NCI-H1436 (cell line): Measurements from ENCODE around the gene TRDN.
"Not testable (repeated sequence)": the region's sequence is repeated elsewhere in the genome, so short reads cannot be mapped to it uniquely, and the experiment has no call there.

ENCODE experiments used
- DNase-seq: peaks from one replicate; lab custom pipeline; 2025; lab: John Stamatoyannopoulos, UW

TRDN gene

GRCh38 chr6:123629258-123629941, 7.3 kb downstream of the TRDN start:
- DNase-seq, result no peak

GRCh38 chr6:123625696-123626095, 11.1 kb downstream of the TRDN start:
- no peak for DNase-seq

DNA sequence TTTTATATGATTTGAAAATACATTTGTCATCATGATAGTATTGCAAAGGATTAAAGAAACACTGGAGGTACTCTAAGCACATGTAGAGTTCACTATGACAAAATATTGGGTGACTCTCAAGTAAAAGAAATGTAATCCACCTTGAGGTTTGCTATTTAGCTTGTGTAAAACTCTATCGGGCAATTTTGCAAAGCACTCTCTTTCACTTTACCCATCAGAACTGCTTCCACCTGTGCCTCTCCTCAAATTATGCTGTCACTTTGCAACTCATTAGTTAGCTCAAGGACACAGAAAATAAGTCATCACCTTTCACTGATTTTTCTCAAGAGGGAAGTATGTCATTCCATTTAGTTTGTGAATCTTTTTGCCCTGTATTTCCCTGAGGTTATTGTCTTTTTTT, 14.0 kb downstream of the TRDN start:
- peak; percentile 31 for DNase-seq

- DNase-seq, result no peak
These were observed 17.6 kb downstream of the TRDN start for GRCh38 chr6:123619156-123619555.

- DNase-seq, result no peak
These were observed 19.8 kb downstream of the TRDN start for GRCh38 chr6:123616942-123617341.

- no peak for DNase-seq
These were observed 20.7 kb downstream of the TRDN start for GRCh38 chr6:123616016-123616415.

- no peak for DNase-seq
These were observed 26.0 kb downstream of the TRDN start for GRCh38 chr6:123610779-123611178.

DNA sequence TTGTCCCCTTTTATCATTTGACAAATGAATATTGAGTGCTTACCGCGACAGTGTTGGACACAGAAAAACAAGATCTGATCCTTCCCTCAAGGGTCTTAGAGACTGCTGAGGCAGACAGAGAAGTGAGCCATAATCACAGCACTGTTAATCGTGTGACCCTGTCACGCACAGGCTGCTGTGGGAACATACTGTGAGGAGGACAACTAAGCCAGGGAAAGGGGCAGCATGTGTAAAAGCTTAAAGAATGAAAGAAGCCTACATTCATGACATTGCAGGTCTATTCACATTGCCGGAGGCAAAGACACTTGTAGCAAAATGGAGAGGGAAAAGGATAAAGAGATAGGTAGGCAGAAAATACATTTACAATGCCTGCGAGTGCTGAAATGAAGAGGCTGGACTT, 32.7 kb downstream of the TRDN start:
- no peak for DNase-seq

DNA sequence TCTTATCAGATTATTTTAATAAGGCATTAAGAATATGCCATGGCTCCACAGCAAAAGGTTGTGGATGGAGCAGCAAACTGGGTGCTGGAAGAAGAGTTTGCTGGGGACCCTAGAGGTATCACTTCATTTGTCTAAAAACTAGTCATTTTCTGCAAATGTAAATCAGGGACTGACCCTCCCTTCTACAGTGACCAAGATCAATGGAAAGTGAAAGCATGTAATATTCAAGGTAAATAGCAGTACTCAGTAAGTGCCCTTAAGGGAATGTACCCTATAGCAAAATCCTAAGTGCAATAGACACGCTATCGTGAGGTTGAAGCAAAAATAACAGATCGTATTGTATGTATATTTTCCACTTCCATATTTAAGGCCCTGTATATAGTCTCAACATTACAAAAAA, 38.7 kb downstream of the TRDN start:
- DNase-seq, result no peak

- no peak for DNase-seq
These were observed 42.0 kb downstream of the TRDN start for GRCh38 chr6:123594776-123595175.

GRCh38 chr6:123592426-123592825, 44.3 kb downstream of the TRDN start:
- DNase-seq, result no peak

DNA sequence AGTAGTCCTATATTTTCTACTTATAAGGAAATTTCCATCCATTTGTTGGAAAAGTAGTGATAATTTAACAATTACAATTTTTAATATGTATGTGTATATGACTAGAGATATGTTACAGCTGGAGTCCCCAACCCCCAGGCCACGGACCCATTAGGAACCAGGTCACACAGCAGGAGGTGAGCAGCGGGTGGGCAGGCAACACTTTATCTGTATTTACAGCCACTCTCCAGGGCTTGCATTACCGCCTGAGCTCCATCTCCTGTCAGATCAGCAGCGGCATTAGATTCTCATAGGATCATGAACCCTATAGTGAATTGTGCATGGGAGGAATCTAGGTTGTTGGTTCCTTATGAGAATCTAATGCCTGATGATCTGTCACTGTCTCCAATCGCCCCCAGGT, 46.8 kb downstream of the TRDN start:
- DNase-seq, result no peak

- no peak for DNase-seq
These were observed 47.4 kb downstream of the TRDN start for GRCh38 chr6:123589317-123589716.

- no peak for DNase-seq
These were observed 48.2 kb downstream of the TRDN start for GRCh38 chr6:123588546-123588895.

- DNase-seq, result no peak
These were observed 48.8 kb downstream of the TRDN start for GRCh38 chr6:123587838-123588545.

DNA sequence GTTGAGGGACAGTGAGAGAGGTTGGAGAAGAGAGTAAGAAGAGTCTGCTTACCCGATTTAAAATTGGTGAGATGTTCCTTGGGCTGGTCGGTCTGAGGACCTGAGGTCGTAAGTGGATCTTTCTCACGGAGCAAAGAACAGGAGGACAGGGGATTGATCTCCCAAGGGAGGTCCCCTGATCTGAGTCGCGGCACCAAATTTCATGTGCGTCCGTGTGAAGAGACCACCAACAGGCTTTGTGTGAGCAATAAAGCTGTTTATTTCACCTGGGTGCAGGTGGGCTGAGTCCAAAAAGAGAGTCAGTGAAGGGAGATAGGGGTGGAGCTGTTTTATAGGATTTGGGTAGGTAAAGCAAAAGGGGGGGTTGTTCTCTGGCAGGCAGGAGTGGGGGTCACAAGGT, 49.3 kb downstream of the TRDN start:
- DNase-seq, result not testable (repeated sequence)

DNA sequence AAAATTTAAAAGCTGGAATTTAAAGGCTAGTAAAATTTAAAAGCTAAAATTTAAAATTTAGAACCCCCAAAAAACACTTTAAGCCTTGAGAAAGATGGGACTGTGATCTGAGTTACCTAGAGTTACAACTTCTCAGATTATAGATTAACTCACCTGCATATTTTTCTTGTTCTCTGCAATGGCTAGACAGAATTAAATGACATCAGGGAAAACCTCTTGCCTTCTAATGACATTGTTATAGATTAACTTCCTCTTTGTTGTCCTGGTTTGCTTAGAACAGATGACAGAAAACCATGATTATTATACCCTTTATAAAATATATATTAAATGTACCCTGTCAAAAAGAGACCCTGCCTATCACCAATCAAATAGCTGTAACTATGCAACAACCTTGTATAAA, 56.4 kb downstream of the TRDN start:
- no peak for DNase-seq

GRCh38 chr6:123575188-123575587, 61.6 kb downstream of the TRDN start:
- DNase-seq, result peak; percentile 30

DNA sequence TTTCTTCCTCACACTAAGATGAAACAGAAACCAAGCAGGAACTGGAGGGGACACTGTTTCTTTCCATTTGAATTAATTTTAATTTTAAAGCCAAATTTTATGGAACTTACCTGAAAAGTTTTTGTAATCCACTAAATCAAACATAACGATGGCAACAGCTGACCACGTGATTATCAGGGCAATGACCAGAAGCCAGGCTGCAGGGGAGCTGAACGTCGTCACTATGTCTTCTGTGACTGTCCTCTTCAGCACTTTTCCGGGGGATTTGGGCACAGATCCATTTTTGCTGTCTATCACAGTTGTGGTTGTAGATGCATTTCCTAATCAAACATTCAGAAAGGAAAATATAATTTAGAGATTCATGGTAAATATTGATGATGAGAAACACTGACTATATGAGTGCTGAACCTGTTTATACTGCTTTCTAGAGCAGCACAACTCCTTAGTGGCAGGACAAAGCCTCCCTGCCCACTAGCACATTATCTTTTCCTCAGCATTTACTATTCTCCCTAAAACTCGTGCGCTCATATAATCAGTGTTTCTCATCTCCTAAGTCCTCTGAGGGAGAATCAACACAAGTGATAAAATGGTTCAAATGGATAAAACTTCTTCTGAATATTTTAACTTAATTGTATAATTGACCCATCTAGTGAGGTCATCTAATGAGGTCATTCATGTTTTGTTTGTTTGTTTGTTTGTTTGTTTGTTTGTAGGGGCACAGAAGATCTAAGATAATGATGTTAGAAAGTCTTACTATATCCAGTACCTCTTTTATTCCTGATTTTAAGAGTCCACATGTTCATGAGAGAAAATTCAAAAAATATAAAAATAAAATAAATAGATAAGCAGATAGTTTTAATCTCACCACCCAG, 65.7 kb downstream of the TRDN start:
- no peak for DNase-seq

DNA sequence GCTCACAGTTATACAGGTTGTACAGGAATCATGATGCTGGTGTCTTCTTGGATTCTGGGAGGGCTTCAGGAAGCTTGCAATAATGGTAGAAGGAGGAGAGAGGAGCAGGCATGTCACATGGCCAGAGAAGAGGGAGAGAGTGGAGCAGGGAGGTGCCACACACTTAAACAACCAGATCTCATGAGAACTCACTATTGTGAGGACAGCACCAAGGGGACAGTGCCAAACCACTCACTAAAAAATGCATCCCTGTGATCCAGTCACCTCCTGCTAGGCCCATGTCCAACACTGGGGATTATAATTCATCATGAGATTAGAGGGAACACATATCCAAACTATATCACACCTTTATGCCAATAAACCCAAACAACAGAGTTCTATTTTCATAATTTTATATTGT, 67.2 kb downstream of the TRDN start:
- DNase-seq, result no peak

- DNase-seq, result no peak
These were observed 71.2 kb downstream of the TRDN start for GRCh38 chr6:123565529-123565928.

DNA sequence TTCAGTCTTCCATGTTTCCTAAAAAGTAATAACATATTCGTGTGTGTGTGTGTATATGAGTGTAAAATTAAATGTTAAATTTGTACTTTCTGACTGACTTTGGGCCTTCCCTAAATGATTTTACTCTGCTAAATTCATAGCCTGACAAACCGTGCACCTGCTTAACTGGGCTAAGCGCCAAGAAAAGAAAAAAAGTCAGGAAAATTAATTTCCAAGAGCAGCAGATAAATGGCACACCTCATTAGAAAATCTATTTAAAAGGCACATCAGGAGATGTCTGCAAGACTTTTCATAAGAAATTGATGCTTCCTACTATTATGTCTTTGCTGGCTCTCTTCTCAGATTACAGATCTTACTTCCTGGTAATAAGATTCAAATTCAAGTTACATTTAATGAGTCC, 72.4 kb downstream of the TRDN start:
- peak; percentile 57 for DNase-seq

DNA sequence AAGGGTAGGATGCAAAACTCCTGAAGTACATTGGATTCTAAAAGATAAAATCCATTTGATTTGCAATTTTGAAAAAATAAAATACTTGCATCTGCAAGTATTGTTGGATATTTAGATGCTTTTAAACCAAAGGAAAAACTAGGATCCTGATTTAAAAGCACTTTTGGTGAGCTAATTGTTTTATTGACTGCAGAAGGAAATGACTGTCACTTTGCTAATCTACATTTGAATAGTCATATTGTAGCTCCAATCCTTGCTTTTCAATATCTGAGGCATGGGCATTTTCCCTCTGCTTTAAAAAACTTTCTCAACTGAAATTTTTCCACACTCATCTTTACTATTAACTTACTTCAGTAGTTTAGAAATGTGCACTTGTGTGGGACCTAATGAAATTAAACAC, 74.1 kb downstream of the TRDN start:
- DNase-seq, result no peak
